Fibroblast of lung (primary cell): ENCODE measurements around the gene PDE11A. TPM values are rescaled to one million over a fixed set of nuclear protein-coding genes. Genes with fewer than 3 reads are reported as not detected.

Source experiments
- DNase-seq, 2 donors: peaks; one replicate each; pipeline versions ENCODE4 v3.0.0 to v3.0.0-alpha.2; 2010; ENCODE audit warnings: low read depth in 2 of 2
- H2AFZ ChIP-seq: 2 replicates; pipeline ENCODE4 v1.5.1; 2012; ENCODE audit warnings: low read length, control low read depth, inconsistent platforms
- H3K27ac ChIP-seq: 2 replicates; pipeline ENCODE4 v1.5.1; 2011; ENCODE audit warnings: low read length, control low read depth; ENCODE audit not compliant: insufficient read depth
- H3K27me3 ChIP-seq: 2 replicates; pipeline ENCODE4 v1.5.1; 2011; ENCODE audit warnings: mild to moderate bottlenecking, low read length; ENCODE audit not compliant: control insufficient read depth, insufficient read depth
- H3K36me3 ChIP-seq: 2 replicates; pipeline ENCODE4 v1.5.1; 2011; ENCODE audit warnings: low read length; ENCODE audit not compliant: control insufficient read depth, insufficient read depth
- H3K4me1 ChIP-seq: 2 replicates; pipeline ENCODE4 v1.5.1; 2011; ENCODE audit warnings: low read length; ENCODE audit not compliant: control insufficient read depth, insufficient read depth; ENCODE audit errors: extremely low read depth
- H3K4me2 ChIP-seq: 2 replicates; pipeline ENCODE4 v1.5.1; 2011; ENCODE audit warnings: low read length, control low read depth; ENCODE audit not compliant: insufficient read depth; ENCODE audit errors: extremely low read depth
- H3K4me3 ChIP-seq, 4 experiments: fragments of 200-600 bp in 1 of 4; sonication (generic) in 1 of 4; replicated peaks in 1 of 4; 2 replicates each; pipeline ENCODE4 v1.5.1; 2011 to 2016; ENCODE audit warnings: low read length in 4 of 4, low read depth in 3 of 4, mild to moderate bottlenecking in 3 of 4, control low read depth in 2 of 4, inconsistent platforms in 1 of 4, mixed read lengths in 1 of 4; ENCODE audit not compliant: insufficient read depth in 1 of 4; ENCODE audit errors: control extremely low read depth in 1 of 4
- H3K79me2 ChIP-seq: 2 replicates; pipeline ENCODE4 v1.5.1; 2012; ENCODE audit warnings: mild to moderate bottlenecking, low read length, inconsistent platforms; ENCODE audit not compliant: control insufficient read depth, insufficient read depth
- H3K9ac ChIP-seq: 2 replicates; pipeline ENCODE4 v1.5.1; 2011; ENCODE audit warnings: mild to moderate bottlenecking, low read length, control low read depth; ENCODE audit not compliant: insufficient read depth
- H3K9me3 ChIP-seq: 2 replicates; pipeline ENCODE4 v1.5.1; 2012; ENCODE audit warnings: low read depth, low read length; ENCODE audit not compliant: control insufficient read depth, insufficient read depth
- H4K20me1 ChIP-seq: 2 replicates; pipeline ENCODE4 v1.5.1; 2011; ENCODE audit warnings: low read length; ENCODE audit not compliant: control insufficient read depth, insufficient read depth; ENCODE audit errors: extremely low read depth
- CTCF ChIP-seq, 2 donors: IDR thresholded peaks in 1 of 2; conservative IDR thresholded peaks in 1 of 2; 1 replicate in 1 of 2; 2 replicates in 1 of 2; pipeline ENCODE4 v1.5.1; 2011 to 2012; ENCODE audit warnings: low read length in 2 of 2, control low read depth in 1 of 2, inconsistent platforms in 1 of 2, low read depth in 1 of 2, mild to moderate bottlenecking in 1 of 2
- EZH2 ChIP-seq: IDR thresholded peaks from 2 replicates; pipeline ENCODE4 v1.5.1; 2012; ENCODE audit warnings: low read length, control low read depth, mild to moderate bottlenecking; ENCODE audit errors: missing control alignments
- polyA plus RNA-seq, 2 donors: library from polyadenylated mRNA; depleted of rRNA in 1 of 2; stranded (reverse) in 1 of 2; unstranded in 1 of 2; fragments of >200 nt; gene quantifications; 2 replicates each; pipeline ENCODE4 v1.2.1, GENCODE V29; 2011 to 2012; ENCODE audit warnings: missing spikeins in 1 of 2
- total RNA-seq: library from RNA; depleted of rRNA; stranded (reverse); fragments of >200 nt; gene quantifications from 2 replicates; pipeline ENCODE4 v1.2.1, GENCODE V29; 2014

Gene PDE11A
- total and polyA plus RNA-seq, 2 donors (not counting 1 experiment from before 2014, with no cell fraction given): 0.03 to 0.33 TPM

DNA sequence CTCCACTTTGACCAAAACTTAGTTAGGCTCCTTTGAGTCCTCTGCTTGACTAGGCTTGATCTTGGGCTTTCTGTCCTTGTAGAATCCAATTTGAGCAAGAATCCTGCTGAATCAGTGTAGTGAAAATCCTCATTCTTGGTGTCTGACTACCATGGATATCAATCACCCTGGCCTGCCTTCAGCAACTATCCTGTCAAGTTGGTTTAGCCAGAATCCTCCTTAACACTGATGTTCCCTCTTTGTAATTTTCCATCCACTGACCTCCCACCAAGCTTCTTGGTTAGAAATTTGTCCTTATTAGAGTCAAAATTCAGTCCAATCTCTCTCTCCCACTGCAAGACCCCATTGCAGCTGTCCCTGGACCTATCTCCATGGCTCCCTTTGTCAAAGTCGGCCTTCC lies 39.2 kb upstream of the PDE11A start:
- Histone ChIP-seq H3K9ac (no peak overlapping the region), H2AFZ (peak overlapping the region; percentile 9), H3K36me3 (no peaks in the 10 kb centered on the region), H3K27me3 (no peaks in the 10 kb centered on the region), H3K4me2 (no peak overlapping the region), H3K4me3 (peak overlapping the region in 2 of 4 experiments; percentile 84 to 96), H3K79me2 (peaks cover 9% of the 10 kb centered on the region), H3K4me1 (no peaks in the 10 kb centered on the region), H3K27ac (no peak overlapping the region), H3K9me3 (no peaks in the 10 kb centered on the region), H4K20me1 (no peaks in the 10 kb centered on the region)
- no peak for DNase-seq
- no peak for TF ChIP-seq EZH2
- TF ChIP-seq CTCF (conservative IDR thresholded peaks at IDR 0.05 in 1 of 2, IDR thresholded peaks at IDR 0.05 in 1 of 2; ENCODE audit: low read depth in 1 of 2, low read length in 2 of 2): no peak

GRCh38 chr2:178110681-178111080 lies 38.1 kb upstream of the PDE11A start:
- Histone ChIP-seq H4K20me1 (no peaks in the 10 kb centered on the region), H3K27me3 (no peaks in the 10 kb centered on the region), H2AFZ (no peak overlapping the region), H3K36me3 (no peaks in the 10 kb centered on the region), H3K4me1 (no peaks in the 10 kb centered on the region), H3K79me2 (peaks cover 9% of the 10 kb centered on the region), H3K27ac (no peak overlapping the region), H3K4me2 (no peak overlapping the region), H3K9me3 (no peaks in the 10 kb centered on the region), H3K9ac (no peak overlapping the region), H3K4me3 (no peak overlapping the region)
- DNase-seq: no peak
- TF ChIP-seq CTCF (conservative IDR thresholded peaks at IDR 0.05 in 1 of 2, IDR thresholded peaks at IDR 0.05 in 1 of 2; ENCODE audit: low read depth in 1 of 2, low read length in 2 of 2): no peak
- no peak for TF ChIP-seq EZH2

- Histone ChIP-seq H3K9me3 (no peaks in the 10 kb centered on the region), H4K20me1 (no peaks in the 10 kb centered on the region), H3K4me3 (no peak overlapping the region), H3K4me1 (no peaks in the 10 kb centered on the region), H3K9ac (no peak overlapping the region), H3K79me2 (peaks cover 9% of the 10 kb centered on the region), H3K36me3 (no peaks in the 10 kb centered on the region), H3K27ac (no peak overlapping the region), H3K27me3 (no peaks in the 10 kb centered on the region), H2AFZ (no peak overlapping the region), H3K4me2 (no peak overlapping the region)
- DNase-seq: peak; percentile 41 to 63
- TF ChIP-seq CTCF (conservative IDR thresholded peaks at IDR 0.05 in 1 of 2, IDR thresholded peaks at IDR 0.05 in 1 of 2; ENCODE audit: low read depth in 1 of 2, low read length in 2 of 2) (peak; percentile 33 to 55), EZH2 (no peak)
These were observed 37.2 kb upstream of the PDE11A start for GRCh38 chr2:178109813-178110212.
